ENCODE measurements around the gene SLC44A4.
"Not testable (repeated sequence)": the region's sequence is repeated elsewhere in the genome, so short reads cannot be mapped to it uniquely, and the experiment has no call there.

Gene SLC44A4

DNA sequence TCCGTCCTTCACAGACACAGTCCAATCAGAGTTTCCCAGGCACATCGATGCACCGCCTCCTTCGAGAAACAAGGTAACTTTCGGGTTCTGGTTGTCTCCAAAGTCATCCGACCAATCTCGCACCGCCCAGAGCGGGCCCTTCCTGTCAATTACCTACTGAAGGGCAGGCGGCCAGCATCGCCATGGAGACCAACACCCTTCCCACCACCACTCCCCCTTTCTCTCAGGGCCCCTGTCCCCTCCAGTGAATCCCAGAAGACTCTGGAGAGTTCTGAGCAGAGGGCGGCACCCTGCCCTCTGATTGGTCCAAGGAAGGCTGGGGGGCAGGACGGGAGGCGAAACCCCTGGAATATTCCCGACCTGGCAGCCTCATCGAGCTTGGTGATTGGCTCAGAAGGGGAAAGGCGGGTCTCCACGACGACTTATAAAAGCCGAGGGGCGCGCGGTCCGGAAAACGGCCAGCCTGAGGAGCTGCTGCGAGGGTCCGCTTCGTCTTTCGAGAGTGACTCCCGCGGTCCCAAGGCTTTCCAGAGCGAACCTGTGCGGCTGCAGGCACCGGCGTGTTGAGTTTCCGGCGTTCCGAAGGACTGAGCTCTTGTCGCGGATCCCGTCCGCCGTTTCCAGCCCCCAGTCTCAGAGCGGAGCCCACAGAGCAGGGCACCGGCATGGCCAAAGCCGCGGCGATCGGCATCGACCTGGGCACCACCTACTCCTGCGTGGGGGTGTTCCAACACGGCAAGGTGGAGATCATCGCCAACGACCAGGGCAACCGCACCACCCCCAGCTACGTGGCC lies 51.3 kb downstream of the SLC44A4 start, which contains the start of gene HSPA1B:
Gene HSPA1B (plus strand): TSS at position 453 of the 794 bp plus-strand sequence. CDS start 213 bp downstream, at position 666.
- peak; percentile 91 for DNase-seq (ENCODE audit: low spot score)

- peak; percentile 68 for DNase-seq (ENCODE audit: low spot score)
These were observed 52.0 kb downstream of the SLC44A4 start for GRCh38 chr6:31826793-31827285.

- no peak for DNase-seq (ENCODE audit: low spot score)
These were observed 53.2 kb downstream of the SLC44A4 start for GRCh38 chr6:31825553-31825952.

- DNase-seq (ENCODE audit: low spot score): not testable (repeated sequence)
These were observed 55.1 kb downstream of the SLC44A4 start for GRCh38 chr6:31823592-31824196.

DNA sequence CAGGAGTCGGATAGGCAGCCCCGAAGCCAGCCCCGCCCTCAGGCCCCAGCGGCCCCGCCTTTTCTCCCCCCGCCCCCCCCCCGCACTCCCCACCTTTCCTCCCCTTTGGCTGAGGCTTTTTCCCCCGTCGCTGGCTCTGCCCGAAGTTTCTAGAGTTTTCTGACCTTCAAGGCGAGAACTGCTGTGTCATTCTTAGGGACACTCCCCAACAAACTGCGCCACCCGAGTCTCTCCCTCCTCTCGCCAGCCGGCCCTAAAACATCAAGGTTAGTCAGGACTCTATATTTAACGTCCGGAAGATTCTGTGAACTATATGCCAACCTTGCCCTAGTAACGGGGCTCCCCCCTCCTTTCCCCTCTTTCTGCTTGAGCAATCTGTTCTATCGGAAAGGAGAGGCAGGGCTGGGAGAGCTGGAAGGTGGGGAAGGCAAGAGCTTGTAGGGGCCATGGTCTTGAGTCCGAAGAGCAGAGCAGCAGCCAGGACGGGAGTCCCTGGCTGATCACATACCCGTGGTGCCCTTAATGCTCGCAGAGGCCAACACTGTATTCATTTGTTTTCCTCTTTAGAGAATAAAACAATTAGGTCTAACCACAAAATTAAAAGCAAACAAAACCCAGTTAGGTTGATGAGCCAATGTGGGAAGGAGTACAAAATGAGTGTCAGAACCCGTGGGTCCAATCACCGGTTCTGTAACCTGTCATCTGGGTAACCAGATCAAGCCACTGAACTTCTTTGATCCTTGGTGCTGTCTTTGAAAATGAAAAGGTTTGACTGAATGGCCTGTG lies 56.6 kb downstream of the SLC44A4 start:
- DNase-seq (ENCODE audit: low spot score): peak; percentile 75

DNA sequence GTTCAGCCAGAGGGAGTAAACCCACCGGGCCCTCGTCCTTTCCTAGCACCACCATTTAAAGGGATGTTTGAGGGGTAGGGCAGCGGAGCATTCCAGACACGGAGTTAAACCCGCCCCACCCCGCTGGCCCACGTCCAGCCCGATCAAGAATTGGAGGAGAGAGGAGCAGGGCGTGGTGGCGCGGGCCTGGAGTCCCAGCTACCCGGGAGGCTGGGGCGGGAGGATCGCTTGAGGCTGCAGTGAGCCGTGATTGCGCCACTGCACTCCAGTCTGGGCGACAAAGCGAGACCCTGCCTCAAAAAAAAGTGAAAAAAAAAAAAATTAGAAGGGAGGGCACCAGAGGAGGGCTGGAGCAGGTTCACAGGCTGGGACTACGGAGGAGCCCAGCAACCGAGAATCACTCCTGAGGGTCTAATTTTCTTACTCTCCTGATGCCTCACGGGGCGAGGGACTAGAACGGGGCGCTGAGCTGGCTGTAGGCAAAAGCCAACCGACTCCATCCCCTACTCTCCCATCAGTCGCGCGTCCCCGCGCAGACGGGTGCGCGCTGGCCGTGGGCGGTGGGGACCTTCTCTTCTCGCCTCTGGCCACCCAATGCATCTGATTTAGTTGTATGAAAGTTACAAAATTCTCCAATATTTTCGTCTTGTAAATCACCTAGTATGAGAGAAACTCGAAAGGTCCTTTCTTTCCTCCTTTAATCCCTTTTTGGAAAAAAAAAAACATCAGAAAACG lies 57.3 kb downstream of the SLC44A4 start:
- peak; percentile 60 for DNase-seq (ENCODE audit: low spot score)

DNA sequence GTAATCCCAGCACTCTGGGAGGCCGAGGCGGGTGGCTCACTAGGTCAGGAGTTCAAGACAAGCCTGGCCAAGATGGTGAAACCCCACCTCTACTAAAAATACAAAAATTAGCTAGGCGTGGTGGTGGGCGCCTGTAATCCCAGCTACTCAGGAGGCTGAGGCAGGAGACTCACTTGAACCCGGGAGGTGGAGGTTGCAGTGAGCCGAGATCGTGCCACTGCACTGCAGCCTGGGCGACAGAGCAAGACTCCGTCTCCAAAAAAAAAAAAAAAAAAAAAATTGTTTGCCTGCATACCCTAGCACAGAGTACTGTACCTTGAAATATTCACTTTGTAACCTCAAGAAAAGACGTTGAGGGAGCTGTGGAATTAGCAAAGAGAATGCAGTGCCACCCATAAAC lies 58.4 kb downstream of the SLC44A4 start:
- not testable (repeated sequence) for DNase-seq (ENCODE audit: low spot score)

DNA sequence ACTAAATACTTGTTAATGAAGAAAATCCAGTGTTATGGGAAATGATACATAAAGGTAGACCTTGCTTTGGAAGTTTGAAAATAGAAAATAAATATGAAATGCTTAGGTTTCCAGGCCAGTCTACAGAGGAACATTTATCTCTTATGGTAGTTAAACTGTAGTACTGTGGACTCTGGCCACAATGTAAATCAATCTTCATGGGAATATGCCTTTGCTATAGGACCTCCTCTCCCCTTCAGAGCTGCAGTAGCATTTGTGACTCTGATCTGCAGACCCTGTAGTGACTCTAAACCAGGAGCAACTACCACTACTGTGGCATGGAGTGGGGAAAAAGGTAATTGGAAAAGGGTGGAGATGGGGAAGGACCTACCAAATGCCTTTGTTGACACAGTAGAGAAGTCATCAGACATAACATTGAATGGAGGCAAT lies 58.9 kb downstream of the SLC44A4 start:
- no peak for DNase-seq (ENCODE audit: low spot score)

- not testable (repeated sequence) for DNase-seq (ENCODE audit: low spot score)
These were observed 60.8 kb downstream of the SLC44A4 start for GRCh38 chr6:31817929-31818511.

- not testable (repeated sequence) for DNase-seq (ENCODE audit: low spot score)
These were observed 61.5 kb downstream of the SLC44A4 start for GRCh38 chr6:31817133-31817928.

DNA sequence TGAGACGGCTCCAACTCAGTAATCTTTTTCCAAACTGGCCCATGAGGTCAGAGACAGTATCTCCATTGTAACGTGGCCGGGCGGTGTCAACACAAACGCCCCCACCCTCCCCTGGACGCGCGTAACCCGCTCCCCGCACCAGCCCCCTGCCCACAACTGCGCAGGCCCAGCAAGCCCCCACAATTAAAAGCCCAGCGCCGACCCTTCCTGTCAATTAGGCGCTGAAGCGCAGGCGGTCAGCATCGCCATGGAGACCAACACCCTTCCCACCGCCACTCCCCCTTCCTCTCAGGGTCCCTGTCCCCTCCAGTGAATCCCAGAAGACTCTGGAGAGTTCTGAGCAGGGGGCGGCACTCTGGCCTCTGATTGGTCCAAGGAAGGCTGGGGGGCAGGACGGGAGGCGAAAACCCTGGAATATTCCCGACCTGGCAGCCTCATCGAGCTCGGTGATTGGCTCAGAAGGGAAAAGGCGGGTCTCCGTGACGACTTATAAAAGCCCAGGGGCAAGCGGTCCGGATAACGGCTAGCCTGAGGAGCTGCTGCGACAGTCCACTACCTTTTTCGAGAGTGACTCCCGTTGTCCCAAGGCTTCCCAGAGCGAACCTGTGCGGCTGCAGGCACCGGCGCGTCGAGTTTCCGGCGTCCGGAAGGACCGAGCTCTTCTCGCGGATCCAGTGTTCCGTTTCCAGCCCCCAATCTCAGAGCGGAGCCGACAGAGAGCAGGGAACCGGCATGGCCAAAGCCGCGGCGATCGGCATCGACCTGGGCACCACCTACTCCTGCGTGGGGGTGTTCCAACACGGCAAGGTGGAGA lies 63.6 kb downstream of the SLC44A4 start, which contains the start of the genes HSPA1A and HSPA1L:
Gene HSPA1A (plus strand): TSS at position 519 of the 814 bp plus-strand sequence. CDS start 214 bp downstream, at position 733.
Gene HSPA1L (minus strand): TSS at position 259 of the 814 bp plus-strand sequence. CDS start 3,311 bp downstream, outside the sequence.
- DNase-seq (ENCODE audit: low spot score): peak; percentile 59

- peak; percentile 65 for DNase-seq (ENCODE audit: low spot score)
These were observed 64.1 kb downstream of the SLC44A4 start for GRCh38 chr6:31814677-31815024.

DNA sequence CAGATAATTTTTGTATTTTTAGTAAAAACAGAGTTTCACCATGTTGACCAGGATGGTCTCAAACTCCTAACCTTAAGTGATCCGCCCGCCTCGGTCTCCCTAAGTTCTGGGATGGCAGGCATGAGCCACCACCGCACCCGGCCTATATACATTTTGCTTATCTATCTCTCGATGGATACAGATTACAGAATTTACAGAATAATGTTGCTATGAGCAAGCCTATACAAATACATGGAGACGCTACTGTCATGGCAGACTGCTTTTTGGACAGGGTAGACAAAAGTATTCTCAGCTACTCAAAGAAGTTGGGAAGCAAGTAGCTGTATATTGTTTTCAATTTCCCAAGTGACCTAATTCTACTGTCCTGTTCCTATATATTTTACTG lies 65.3 kb downstream of the SLC44A4 start:
- DNase-seq (ENCODE audit: low spot score): no peak

Measured in germinal center (tissue), 1 donor.